HEK293T (cell line): Measurements from ENCODE around the gene GNB3.

Experiments used
- BHLHE40 ChIP-seq: fragments of 450-650 bp; IDR thresholded peaks from 2 replicates; pipeline ENCODE4 v1.6.1; 2016; ENCODE audit warnings: mild to moderate bottlenecking, moderate library complexity, borderline replicate concordance
- ELF4 ChIP-seq: fragments of 450-650 bp; IDR thresholded peaks from 2 replicates; pipeline ENCODE4 v1.6.1; 2017; ENCODE audit warnings: antibody characterized with exemption
- FOXM1 ChIP-seq: fragments of 450-650 bp; IDR thresholded peaks from 2 replicates; pipeline ENCODE4 v1.6.1; 2017; ENCODE audit warnings: mild to moderate bottlenecking, borderline replicate concordance
- HDGF ChIP-seq: fragments of 450-650 bp; IDR thresholded peaks from 2 replicates; pipeline ENCODE4 v1.6.1; 2017; ENCODE audit warnings: antibody characterized with exemption, borderline replicate concordance
- SP1 ChIP-seq: fragments of 450-650 bp; IDR thresholded peaks from 2 replicates; pipeline ENCODE4 v1.6.1; 2017
- TARDBP ChIP-seq: fragments of 450-650 bp; IDR thresholded peaks from 2 replicates; pipeline ENCODE4 v1.6.1; 2016

- TF ChIP-seq FOXM1 (no peak), BHLHE40 (no peak), HDGF (0 out of 2 replicates have a peak, but pooled peaks have one; percentile 45), SP1 (no peak), ELF4 (peak; percentile 100), TARDBP (no peak)
Observed at GRCh38 chr12:6851921-6852650, 11.4 kb downstream of the GNB3 start, which contains the start of gene USP5.
